SH-SY5Y (cell line): ENCODE results near the gene UBE2E1.

Experiments used
- GATA2 ChIP-seq: IDR thresholded peaks from 2 replicates; pipeline ENCODE4 v1.6.1; 2011; ENCODE audit warnings: mild to moderate bottlenecking, low read depth, low read length
- GATA3 ChIP-seq: IDR thresholded peaks from 2 replicates; pipeline ENCODE4 v1.6.1; 2011; ENCODE audit warnings: low read depth, mild to moderate bottlenecking, low read length, moderate library complexity

UBE2E1 gene

DNA sequence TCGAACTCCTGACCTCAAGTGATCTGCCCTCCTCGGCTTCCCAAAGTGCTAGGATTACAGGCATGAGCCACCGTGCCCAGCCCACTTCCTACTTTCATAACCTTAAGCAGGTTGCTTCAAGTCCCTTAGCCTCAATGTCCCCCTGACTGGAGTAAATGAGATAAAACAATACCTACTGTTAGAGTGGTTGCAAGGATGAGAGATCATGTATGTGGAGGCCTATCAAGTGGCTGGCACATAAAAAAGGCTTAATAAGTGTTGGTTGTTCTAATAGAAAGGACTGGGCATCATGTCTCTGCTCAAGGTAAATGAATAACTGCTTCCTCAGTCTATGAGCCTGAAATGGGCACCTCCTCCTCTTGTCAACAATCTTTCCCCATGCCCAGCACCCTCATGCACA is 25.9 kb upstream of the UBE2E1 start:
- no peak for TF ChIP-seq GATA3
- no peak for TF ChIP-seq GATA2

GRCh38 chr3:23781051-23781450 is 24.7 kb upstream of the UBE2E1 start:
- TF ChIP-seq GATA2 = no peak
- TF ChIP-seq GATA3 = no peak

- no peak for TF ChIP-seq GATA3
- TF ChIP-seq GATA2 = no peak
Observed at GRCh38 chr3:23781871-23782270, 23.9 kb upstream of the UBE2E1 start.

DNA sequence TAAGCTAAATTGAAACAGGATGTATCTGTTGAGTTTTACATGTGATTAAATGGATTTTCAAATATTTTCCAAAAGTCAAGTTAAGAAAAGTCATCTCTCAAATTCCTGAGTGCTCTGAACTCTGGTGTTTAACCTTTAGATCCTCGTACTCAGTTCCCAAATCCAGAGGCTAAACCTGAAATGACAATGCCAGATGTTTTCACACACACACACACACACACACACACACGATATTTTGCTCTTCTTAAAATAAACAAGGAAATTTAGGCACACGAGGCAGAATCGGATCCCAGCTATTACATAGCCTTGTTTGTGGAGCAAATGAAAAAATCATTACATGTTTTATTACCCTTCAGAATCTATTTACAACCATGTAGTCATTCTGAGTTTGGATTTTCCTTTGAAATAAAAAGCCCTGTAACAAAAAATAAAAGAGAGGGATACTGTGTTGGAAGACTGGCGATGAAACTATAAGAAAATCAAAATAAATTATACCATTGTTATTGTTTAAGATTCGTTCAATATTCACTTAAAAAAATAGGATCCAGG is 20.6 kb upstream of the UBE2E1 start:
- TF ChIP-seq GATA2 (no peak), GATA3 (no peak)

- TF ChIP-seq GATA2 = no peak
- no peak for TF ChIP-seq GATA3
Observed at GRCh38 chr3:23785882-23786281, 19.9 kb upstream of the UBE2E1 start.

DNA sequence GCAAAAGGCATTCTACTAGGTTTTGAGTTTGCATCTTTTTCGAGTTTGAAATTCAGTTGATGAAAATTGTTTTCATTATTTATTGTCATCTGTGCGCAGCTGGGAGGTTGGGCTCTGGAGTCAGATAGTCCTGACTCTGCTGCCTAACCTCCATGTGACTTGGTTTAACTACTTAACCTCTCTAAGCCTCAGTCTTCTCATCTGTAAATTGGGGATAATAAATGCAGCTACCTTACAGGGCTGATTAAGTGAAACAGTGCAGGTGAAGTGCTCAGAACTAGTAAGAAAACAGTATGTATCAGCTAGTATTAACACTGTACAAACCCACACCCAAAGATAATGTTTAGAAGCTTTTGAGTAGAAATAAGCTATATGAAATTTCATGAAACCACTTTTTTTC is 14.1 kb upstream of the UBE2E1 start:
- TF ChIP-seq GATA2 = no peak
- TF ChIP-seq GATA3 = no peak

DNA sequence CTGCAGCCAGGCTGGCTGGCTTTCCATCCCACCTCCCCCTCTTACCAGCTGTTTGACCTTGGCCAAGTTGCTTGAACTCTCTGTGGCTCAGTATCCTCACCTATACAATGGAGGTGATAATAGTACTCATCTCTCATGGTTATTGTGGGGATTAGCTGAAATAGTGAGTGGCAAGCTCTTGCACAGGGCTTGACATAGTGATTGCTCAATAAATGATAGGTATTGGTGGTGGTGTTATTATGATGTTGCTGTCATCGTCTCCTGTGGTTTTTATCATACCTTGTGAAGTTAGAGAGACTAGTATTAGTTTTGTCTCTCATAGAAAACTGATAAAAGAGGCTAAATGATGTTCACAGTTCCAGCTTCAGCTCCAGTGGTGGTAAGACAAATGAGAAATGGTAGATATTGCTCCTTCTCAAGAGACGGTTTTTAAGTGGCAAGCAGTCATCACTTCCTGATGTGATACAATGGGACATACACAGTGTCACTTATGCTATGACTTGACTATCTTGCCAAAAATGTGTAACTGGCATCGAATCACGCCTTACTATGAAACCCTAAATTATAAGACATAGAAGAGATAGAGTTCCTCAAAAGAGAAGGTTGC is 12.1 kb upstream of the UBE2E1 start:
- TF ChIP-seq GATA2 (no peak), GATA3 (no peak)

- no peak for TF ChIP-seq GATA2
Observed at GRCh38 chr3:23795096-23795495, 10.7 kb upstream of the UBE2E1 start.

DNA sequence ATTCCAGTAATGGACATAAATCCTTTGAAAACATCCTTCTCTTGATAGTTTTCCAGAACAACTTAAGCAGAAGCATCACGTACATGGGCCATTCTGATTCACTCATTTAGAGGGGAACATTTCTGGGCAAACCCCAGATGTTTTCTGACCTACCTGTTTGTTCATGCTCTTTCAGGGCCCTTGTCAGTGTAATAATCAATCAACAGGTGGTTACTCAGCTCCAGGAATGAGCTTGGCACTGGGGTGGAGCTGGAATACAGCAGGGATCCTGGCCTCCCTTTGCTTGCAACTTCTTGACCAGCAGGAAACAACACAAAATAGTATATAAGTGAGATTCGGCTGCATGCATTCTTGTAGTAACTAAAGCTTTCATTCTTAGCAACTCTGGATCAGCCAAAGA is 9.2 kb upstream of the UBE2E1 start:
- TF ChIP-seq GATA2 = no peak
- no peak for TF ChIP-seq GATA3

- no peak for TF ChIP-seq GATA3
- no peak for TF ChIP-seq GATA2
Observed at GRCh38 chr3:23797491-23797890, 8.3 kb upstream of the UBE2E1 start.

GRCh38 chr3:23798456-23798855 is 7.3 kb upstream of the UBE2E1 start:
- TF ChIP-seq GATA2 = no peak
- no peak for TF ChIP-seq GATA3

GRCh38 chr3:23798876-23799275 is 6.9 kb upstream of the UBE2E1 start:
- TF ChIP-seq GATA3 = no peak

DNA sequence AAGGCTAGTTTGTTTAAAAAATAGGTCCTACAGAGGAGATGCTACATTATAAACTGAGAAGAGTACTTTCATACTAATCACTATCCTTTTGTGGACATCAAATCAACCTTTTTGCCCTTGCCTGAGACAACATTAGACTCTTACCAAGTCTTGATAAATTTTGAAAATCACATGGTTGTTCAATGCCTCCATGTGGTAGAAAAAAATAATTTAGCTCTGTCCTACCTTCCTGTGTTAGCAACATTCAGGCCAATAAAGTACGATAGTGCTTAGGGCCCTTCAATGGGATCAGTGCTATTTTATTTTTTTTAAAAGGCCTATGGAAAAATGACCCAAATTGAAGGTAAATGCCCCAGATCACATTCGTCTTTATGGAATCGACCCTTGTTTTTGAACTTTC is 5.0 kb upstream of the UBE2E1 start:
- TF ChIP-seq GATA2 (no peak), GATA3 (no peak)

DNA sequence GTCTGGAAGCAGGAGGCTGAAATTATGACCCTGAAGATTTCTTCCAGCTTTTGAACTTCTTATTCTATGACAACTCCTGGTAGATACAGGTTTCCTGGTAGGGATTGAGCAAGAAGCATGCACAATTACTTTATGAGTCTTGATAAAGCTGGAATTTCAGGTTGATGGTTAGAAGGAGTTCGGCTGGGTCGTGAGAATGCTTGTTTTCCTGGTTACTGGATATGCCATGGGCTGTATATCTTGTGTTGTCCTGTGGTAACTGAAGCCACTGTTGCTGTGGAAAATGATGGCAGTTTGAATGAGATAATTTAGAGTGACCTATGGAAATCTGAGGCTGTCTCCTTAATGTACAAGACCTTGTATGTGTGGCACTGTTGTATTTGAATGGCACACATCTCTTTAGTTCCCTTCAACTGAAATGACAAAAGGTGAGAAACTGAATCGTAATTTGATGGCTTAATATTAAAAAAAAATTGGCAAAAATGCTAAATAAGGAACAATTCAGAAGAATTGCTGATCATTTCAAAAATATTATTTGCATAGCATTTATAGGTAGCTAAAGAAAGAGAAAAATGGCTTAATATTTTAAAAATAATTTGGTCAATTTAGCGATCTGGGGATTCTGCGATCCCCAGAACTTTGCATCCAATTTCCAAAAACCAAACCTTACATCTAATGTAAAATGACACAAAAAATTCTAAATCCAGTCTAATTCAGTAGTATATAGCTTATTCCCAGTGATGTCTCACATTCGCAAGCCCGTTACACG is 1.1 kb upstream of the UBE2E1 start:
- no peak for TF ChIP-seq GATA2

DNA sequence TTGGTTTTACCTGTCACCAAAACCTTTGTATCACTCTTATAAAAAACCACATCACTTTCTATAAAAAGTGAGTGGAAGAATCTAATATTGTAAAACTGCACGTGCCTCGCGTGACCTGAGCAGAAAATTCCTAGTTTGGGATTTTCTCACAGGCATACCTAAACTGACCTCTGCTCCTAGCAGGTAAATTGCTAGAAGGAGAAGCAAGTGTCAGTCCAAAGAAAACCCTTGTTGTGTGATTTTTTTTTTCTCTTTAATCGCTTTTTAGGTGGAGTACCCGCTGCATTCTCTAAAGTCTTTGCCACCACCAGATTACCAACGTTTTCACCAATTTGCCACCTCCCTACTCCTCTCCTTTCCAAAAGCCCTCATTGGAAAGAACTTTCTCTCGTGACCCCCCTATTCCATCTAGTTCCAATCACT is 534 bp upstream of the UBE2E1 start:
- TF ChIP-seq GATA3 (no peak), GATA2 (no peak)
